ENCODE data around the gene PPP2R2D. TPM values are rescaled to one million over a fixed set of nuclear protein-coding genes. Genes with fewer than 3 reads are reported as not detected.
A peak's percentile ranks its signal among the peaks of the same experiment; 100 is the strongest.

PPP2R2D gene
- total RNA-seq, 1 donor from 2014 or later: 27.4 TPM

GRCh38 chr10:131926253-131926652 is 25.4 kb downstream of the PPP2R2D start:
- DNase-seq (ENCODE audit: low spot score): peak; percentile 53

GRCh38 chr10:131926743-131927595 is 26.2 kb downstream of the PPP2R2D start:
- DNase-seq (ENCODE audit: low spot score): peak; percentile 80

GRCh38 chr10:131928248-131929095 is 27.7 kb downstream of the PPP2R2D start:
- DNase-seq (ENCODE audit: low spot score): no peak

- DNase-seq (ENCODE audit: low spot score): no peak
These were observed 28.5 kb downstream of the PPP2R2D start for GRCh38 chr10:131929122-131929845.

- DNase-seq (ENCODE audit: low spot score): peak; percentile 57
These were observed 29.3 kb downstream of the PPP2R2D start for GRCh38 chr10:131930150-131930549.

DNA sequence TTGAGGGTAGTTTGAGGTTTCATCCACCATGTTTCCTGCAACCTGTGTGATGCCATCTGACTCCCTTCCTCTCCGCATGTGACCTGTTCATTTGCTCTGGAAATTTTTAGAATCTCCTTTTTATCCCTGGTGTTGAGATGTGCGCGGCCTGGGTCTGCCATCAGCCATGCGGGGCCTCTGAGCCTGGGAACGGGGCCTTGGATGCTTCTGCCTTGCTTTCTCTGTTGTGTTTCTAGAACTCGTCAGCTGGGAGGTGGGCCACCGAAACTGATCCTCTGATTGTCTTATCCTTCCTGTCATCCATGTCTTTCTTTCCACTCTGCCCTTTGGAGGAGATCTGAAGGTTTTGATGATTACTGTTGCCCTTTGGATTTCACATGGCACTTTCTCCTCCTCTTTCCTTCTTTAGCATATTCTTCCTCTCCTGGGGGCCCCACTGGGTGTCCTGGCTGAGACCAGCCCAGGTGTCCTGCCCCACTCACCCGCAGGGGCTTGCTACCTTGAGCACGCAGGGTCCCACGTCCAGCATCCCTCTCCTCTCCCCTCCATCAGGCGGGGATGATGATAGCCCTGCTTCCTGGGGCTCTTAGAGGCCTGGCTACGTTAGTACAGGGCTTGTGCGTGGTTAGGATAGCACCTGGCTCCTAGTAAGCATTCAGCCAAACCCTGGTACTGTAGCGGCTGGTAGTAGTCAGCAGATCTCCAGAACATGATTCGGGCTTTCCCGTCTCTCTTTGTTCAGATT is 29.9 kb downstream of the PPP2R2D start:
- peak; percentile 62 for DNase-seq (ENCODE audit: low spot score)

GRCh38 chr10:131931981-131932380 is 31.2 kb downstream of the PPP2R2D start:
- peak; percentile 83 for DNase-seq (ENCODE audit: low spot score)

DNA sequence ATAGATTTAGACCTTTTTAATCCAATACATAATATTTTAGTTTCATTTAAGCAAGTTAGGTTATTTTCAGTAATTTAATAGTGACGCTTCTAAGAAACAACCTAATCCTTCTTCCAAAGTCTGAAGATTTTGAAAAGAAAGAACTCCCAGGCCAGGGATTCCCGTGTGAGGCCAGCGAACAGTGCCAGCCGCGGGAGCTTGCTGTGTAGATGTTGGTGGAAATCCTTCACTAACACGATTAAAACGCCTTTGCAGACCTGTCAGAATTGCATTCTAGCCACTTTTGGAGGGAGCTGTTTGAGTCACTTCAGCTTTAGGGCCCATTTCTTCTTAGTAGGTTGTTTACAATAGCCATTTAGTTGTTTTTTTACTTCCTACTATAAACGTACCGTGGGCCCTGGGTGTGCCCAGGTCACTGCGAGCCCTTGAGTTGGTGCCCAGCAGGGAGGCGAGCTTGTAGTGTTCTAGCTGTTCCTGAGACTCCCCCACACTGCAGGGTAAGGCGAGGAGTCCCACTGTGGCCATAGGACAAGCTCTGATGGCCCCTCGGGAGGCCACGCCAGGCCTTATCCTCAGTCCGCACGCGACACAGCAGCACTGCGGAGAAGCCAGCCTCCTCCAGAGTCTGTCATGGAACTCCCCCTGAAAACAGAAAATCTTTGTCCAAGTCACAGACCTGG is 32.3 kb downstream of the PPP2R2D start:
- no peak for DNase-seq (ENCODE audit: low spot score)

DNA sequence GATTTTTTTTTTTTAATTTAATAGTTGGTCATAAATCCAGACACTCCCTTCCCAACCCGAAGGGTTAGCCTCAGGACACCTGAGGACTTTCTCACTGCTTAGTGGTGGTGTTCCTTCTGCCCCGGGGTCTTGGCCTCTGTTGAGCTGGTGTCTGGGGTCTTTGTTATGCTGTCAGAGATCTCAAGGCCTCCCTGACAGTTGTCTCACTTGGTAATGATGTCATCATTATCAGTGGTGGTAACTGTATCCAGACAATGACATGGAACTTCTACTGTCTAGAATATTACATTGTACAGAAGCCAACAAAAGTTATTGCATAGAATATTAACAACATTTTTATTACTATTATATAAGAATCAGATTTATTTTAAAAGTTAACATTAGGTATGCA is 32.9 kb downstream of the PPP2R2D start:
- no peak for DNase-seq (ENCODE audit: low spot score)

- DNase-seq (ENCODE audit: low spot score): peak; percentile 69
These were observed 34.0 kb downstream of the PPP2R2D start for GRCh38 chr10:131934769-131935168.

GRCh38 chr10:131935260-131935659 is 34.5 kb downstream of the PPP2R2D start:
- DNase-seq (ENCODE audit: low spot score): no peak

DNA sequence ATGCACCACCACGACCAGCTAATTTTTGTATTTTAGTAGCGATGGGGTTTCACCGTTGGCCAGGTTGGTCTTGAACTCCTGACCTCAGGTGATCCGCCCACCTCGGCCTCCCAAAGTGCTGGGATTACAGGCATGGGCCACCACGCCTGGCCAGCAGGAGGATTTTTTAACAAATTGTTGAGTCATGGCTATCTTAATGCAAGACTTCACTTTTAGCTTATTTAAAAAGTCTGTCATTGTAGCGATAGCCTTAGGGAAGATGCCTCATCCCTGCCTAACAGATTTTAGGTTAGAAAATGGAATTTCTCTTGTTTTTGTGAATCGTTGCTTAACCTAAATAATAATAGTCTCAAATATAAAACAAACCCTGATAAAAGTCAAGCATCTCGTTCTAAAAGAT is 35.5 kb downstream of the PPP2R2D start:
- no peak for DNase-seq (ENCODE audit: low spot score)

- no peak for DNase-seq (ENCODE audit: low spot score)
These were observed 35.9 kb downstream of the PPP2R2D start for GRCh38 chr10:131936736-131937135.

DNA sequence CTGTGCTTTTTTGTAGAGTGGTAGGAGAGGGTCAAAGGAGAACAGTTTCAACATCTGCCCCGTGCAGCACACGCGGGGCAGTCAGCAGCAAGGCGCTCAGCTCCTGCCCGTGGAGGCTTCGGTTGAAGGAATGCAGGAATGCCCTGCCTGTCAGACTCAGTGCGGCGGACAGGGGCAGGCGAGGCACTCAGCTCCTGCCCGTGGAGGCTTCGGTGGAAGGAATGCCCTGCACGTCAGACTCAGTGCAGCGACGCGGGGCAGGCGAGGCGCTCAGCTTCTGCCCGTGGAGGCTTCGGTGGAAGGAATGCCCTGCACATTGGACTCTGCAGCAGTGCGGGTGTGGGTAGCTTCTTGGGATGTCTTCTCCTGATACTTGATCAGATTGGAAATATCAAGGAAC is 37.0 kb downstream of the PPP2R2D start:
- DNase-seq (ENCODE audit: low spot score): no peak

DNA sequence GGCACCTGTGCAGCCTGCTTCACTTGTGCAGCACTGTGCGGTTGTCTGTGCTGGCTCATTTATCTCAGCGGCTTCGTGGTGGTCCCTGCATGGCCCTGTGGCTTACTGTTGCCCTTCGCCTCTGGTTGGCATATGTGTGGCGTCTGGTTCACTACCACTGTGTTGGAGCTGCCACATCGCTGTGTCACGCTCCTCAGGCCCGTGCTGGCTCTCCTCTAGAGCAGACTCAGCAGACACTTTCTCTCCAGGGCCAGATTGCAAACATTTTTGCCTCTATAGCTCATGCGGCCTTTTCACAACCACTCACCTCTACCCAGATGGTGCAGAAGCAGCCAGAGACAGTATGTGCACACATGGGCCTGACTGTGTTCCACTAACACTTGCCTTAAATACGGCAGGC is 37.9 kb downstream of the PPP2R2D start:
- no peak for DNase-seq (ENCODE audit: low spot score)

GRCh38 chr10:131942455-131942854 is 41.6 kb downstream of the PPP2R2D start:
- no peak for DNase-seq (ENCODE audit: low spot score)

DNA sequence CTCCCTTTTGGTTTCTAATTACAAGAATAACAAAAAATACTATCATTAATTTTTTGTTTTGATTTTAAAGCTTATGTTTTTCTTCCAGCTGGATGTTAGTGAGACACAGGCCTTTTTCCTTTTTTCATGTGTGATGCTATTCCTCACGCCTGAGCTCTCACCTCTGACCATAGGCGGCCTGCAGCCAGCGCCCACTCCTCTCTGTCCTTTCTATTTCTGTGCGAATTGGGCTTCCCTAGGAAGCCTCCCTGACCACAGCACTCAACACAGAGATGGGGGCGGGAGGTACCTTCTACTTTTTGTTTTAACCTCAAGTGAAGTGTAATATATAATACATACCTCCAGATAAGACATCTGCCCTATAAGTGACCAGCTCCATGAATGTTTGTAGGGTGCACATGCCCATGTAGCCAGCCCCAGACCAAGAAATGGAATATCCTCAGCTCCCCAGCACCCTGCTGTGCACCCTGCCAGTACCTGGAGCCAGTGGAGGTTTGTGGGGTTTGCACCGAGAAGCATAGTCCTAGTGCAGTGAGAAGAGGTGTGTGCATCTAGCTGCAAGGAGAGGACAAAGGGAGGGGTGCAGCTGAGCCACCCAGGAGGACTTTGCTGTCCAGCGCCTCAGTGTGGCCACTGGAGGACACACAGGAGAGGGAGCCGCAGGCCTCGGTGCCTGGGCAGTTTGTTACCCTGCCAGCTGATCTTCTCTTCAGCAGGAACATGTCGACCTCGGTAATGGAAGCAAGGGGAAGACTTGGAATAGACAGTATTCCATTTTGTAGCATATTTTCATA is 42.4 kb downstream of the PPP2R2D start:
- DNase-seq (ENCODE audit: low spot score): peak; percentile 64

- DNase-seq (ENCODE audit: low spot score): peak; percentile 14
These were observed 43.6 kb downstream of the PPP2R2D start for GRCh38 chr10:131944412-131944811.

- DNase-seq (ENCODE audit: low spot score): peak; percentile 87
These were observed 44.3 kb downstream of the PPP2R2D start for GRCh38 chr10:131944976-131945695.
